RWPE1 (cell line): ENCODE results near the gene GPC5.

Experiments
- CTCF ChIA-PET: fragments of 350-600 bp; sonication (Branson Sonifier 250); formaldehyde crosslinking; extraction: SDS; loops from one replicate; lab custom pipeline; 2021; lab: Yijun Ruan, JAX
- POLR2A ChIA-PET: fragments of 400-600 bp; formaldehyde crosslinking; extraction: SDS; loops from one replicate; lab custom pipeline; 2020; ENCODE audit warnings: antibody characterized with exemption; ENCODE audit not compliant: low non-redundant PET; lab: Yijun Ruan, JAX
- DNase-seq: peaks from one replicate; pipeline ENCODE4 v3.0.0; 2012; ENCODE audit warnings: low spot score
- H3K27ac ChIP-seq: fragments of 450-650 bp; 2 replicates; pipeline ENCODE4 v1.5.1; 2017
- CTCF ChIP-seq: fragments of 450-650 bp; conservative IDR thresholded peaks from 2 replicates; pipeline ENCODE4 v1.5.1; 2017; ENCODE audit warnings: low read depth, mild to moderate bottlenecking

GPC5 gene

GRCh38 chr13:92097337-92097903, 699.0 kb downstream of the GPC5 start:
- CTCF ChIA-PET: no interaction called here
- H3K27ac ChIP-seq: no peak overlapping the region
- no peak for DNase-seq
- no peak for TF ChIP-seq CTCF
- POLR2A ChIA-PET: no interaction called here

- TF ChIP-seq CTCF: no peak
- CTCF ChIA-PET: interaction anchor here (0.7 kb wide), 1 partner anchor 149 kb away, joined by 3 read pairs; no protein-coding TSS in a partner anchor
- DNase-seq: no peak
- POLR2A ChIA-PET: no interaction called here
- no peak overlapping the region for H3K27ac ChIP-seq
Observed at GRCh38 chr13:92101801-92102200, 703.4 kb downstream of the GPC5 start.

- CTCF ChIA-PET: interaction anchor here (0.7 kb wide), 1 partner anchor 106 kb away, joined by 3 read pairs; no protein-coding TSS in a partner anchor
- H3K27ac ChIP-seq: no peak overlapping the region
- DNase-seq: no peak
- TF ChIP-seq CTCF: no peak
- POLR2A ChIA-PET: no interaction called here
Observed at GRCh38 chr13:92103689-92104153, 705.3 kb downstream of the GPC5 start.

GRCh38 chr13:92122186-92122853, 723.9 kb downstream of the GPC5 start:
- TF ChIP-seq CTCF: no peak
- CTCF ChIA-PET: no interaction called here
- H3K27ac ChIP-seq: no peak overlapping the region
- POLR2A ChIA-PET: no interaction called here
- DNase-seq: no peak

GRCh38 chr13:92126399-92126798, 728.0 kb downstream of the GPC5 start:
- H3K27ac ChIP-seq: no peak overlapping the region
- no peak for DNase-seq
- no peak for TF ChIP-seq CTCF
- ChIA-PET CTCF (no interaction called here), POLR2A (no interaction called here)

- no peak for DNase-seq
- H3K27ac ChIP-seq: no peak overlapping the region
- no peak for TF ChIP-seq CTCF
- ChIA-PET CTCF (no interaction called here), POLR2A (no interaction called here)
Observed at GRCh38 chr13:92135509-92135908, 737.1 kb downstream of the GPC5 start.
